Left cardiac atrium (tissue), 4 donors: ENCODE measurements around the gene LRCH1. TPM values are rescaled to one million over a fixed set of nuclear protein-coding genes. Genes with fewer than 3 reads are reported as not detected.

Experiments used
- ATAC-seq, 2 donors: fragments of 200-7000 bp; cut with Tn5 transposase; one replicate each; pipeline ENCODE4 v1.9.1; 2020; ENCODE audit warnings: mild to moderate bottlenecking in 2 of 2, moderate library complexity in 2 of 2
- DNase-seq: peaks from one replicate; pipeline ENCODE4 v3.0.0-alpha.2; 2020
- intact Hi-C, 2 donors: fragments of 100-400 bp; cut with DNase I; formaldehyde crosslinking; loops; one replicate each; pipeline versions ENCODE4 v1.14.1 to v1.15.1; 2022 to 2023
- total RNA-seq, 2 donors: library from RNA; stranded (reverse); fragmentation: NEBNext Ultra II Directional; extraction: Animal tissue kit (Norgen Biotek cat#: 25700); gene quantifications; one replicate each; pipeline ENCODE4 v1.2.1, GENCODE V29; 2021
- donor health status: DM: no; HTN: yes; CAD: no.
- donor health status: DM: no; HTN: yes; CAD: no; lungs with severe emphysema.
- donor health status: DM: yes; HTN: yes; CAD: no.
- donor health status: Dilated cardiomyopathy.

LRCH1 gene
- total RNA-seq, 2 donors from 2014 or later = 10.8 to 13.7 TPM

DNA sequence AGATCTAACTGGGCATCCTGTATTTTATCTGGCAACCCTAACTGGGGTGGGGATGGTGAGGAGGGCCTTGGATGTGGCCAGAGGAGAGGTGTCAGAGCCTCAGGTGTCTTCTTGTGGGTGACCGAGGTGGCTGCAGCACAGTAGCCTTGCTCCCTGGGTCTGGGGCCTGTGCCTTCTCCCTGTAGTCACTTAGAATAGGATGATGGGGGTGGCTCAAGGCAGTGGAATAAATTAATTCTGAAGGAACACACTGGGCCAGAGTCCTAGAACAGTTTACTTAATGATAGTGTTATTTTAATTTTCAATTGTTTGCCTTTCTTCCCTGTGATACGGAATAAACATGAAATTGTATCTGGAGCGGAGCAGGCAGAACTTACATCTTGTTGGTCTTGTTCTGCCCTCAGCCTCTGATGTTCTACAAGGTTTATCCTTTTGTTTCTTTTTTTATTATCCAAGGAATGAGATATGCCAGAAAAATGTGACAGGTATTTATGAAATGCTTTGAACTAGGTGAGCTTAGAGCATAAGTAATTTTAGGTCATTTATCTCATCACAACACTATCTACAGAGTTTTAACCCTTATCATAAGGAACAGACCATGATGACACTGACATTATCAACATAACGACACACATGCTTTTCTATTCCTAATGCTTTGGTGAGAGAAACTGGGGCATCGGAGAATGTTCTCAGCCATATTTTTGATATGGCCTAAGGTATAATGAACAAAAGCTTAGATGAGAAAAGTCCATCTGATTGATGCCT lies 51.4 kb downstream of the LRCH1 start:
- ATAC-seq (peak in 1 of 2 donors; percentile 16), DNase-seq (no peak)
- intact Hi-C loops = loop anchor here (10.0 kb wide), 2 partner anchors 50 to 60 kb away; partner anchors contain the start of gene LRCH1 (in 2 of the 2)

DNA sequence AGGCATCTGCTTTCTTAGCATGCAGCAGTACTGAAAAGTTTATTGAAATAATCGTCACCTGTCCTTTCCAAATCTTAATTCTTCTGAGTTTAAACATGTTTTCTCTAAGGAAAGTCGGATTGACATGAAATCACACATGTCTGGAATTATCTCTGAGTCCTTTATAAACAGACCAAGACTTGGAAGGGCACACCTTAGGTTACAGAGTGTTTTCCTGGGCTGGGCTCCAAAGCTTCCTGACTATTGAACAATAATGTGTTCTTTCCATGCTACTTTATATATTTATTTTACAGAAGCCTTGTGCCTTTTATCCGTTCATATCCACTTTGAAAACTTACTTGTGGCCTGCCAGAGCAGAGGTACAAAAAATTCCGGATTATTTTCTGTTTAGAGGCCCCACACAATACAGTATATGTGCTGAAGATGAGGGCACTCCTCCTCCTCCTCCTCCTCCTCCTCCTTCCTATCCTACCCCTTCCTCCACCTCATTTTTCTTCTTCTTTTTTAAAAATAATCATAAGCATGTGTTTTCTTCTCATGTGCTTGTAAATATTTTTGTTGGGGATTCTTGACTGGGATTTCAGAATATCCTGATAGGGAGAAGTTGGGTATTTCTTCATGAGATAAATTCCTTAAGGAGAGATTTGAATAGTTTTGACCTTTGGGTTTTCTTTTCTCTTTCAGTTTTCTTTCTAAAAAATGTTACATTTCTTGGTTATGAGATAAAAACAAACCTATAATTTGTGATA lies 52.3 kb downstream of the LRCH1 start:
- ATAC-seq (peak in 1 of 2 donors; percentile 54), DNase-seq (peak; percentile 52)
- intact Hi-C loops = loop anchor here (10.0 kb wide), 2 partner anchors 50 to 60 kb away; partner anchors contain the start of gene LRCH1 (in 2 of the 2)

DNA sequence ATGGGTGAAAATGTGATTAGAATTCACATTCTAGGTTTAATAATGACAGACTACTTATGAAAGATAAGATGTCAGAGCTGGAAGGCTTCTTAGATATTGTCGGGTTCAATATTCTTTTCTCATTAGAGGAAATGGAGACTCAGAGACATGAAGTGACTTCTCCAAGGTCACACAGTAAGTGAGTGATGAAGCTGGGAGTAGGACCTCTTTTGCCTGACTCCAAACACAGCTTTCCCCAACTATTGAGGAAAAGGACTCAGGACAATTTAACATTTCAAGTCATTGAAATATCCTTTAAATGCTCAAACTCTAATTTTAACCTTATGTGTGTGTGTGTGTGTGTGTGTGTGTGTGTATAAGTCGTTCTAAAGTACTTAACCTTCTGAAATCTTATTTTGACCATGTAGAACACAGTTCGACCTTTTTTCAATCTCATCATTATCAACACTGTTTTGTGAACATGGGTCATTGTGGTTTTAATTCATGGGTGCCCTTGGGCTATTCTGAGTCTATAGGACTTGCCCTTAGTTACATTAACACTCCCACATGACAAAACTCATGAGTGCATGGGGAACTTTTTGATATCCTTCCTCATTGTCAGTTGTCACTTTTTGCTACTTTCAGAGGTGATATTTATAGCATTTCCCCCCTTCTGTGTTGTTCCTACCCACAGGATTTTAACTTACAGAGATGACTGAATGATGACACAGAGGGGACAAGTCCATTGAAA lies 53.0 kb downstream of the LRCH1 start:
- DNase-seq (no peak), ATAC-seq (no peak)
- intact Hi-C loops = loop anchor here (10.0 kb wide), 2 partner anchors 51 to 59 kb away; partner anchors contain the start of gene LRCH1 (in 2 of the 2)

DNA sequence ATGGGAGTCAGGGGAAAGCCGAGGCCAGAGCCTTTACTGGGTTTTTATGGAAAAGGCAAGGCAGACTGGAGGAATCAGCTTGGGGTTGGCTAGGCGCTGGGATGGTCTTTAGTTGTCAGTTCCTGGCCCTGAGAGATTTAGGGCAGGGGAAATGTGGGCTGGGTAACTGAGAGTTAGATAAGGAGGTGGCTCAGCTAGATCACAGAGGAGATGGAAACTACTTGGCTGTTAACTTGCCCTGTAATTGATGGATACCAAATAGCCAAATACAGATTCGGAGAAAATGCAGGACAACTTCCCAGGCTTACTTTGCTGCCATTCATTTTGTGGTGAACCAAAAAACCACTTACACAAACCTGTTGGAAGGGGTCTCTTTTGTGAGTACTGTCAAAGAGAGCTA lies 54.0 kb downstream of the LRCH1 start:
- intact Hi-C loops = loop anchor here (10.0 kb wide), 2 partner anchors 52 to 58 kb away; partner anchors contain the start of gene LRCH1 (in 2 of the 2)
- no peak for ATAC-seq
- no peak for DNase-seq

DNA sequence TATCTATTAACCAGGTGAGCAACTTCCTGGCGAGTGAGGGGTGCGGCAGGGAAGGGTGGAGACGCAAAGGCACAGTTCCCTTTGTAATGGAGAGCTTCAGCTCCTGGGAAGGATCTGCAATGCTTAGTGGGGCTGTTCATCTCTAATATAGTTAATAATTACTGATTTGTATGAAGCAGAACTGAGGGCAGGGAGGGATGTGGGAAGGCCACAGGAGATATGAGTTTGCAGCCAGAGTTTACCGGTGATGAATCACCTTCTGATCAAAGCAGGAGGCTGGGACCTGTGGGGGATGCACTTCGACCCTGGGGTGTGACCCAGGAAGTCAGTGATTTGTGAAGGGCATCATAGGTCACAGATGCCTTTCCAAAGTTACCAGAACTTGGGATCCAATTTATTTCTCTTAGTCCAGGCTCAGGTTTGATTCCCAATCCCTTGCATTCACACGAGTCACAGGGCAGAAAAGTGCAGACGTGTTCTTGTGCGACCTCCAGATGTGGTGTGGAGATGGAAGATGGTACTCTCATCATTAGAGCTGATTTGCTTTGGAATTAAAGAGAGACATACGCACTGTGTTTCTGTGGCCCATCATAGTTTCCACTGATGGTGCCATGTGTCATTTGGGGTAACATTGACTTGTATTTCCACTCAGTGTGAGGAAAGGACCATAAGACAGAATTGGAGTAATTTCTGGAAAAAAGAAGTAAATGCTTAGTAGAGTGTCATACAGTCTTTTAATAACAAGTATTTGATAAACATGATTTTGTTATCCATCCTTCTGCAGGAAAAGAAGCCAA lies 55.0 kb downstream of the LRCH1 start:
- DNase-seq (no peak), ATAC-seq (no peak)
- intact Hi-C loops = loop anchor here (10.0 kb wide), 2 partner anchors 53 to 57 kb away; partner anchors contain the start of gene LRCH1 (in 2 of the 2)

DNA sequence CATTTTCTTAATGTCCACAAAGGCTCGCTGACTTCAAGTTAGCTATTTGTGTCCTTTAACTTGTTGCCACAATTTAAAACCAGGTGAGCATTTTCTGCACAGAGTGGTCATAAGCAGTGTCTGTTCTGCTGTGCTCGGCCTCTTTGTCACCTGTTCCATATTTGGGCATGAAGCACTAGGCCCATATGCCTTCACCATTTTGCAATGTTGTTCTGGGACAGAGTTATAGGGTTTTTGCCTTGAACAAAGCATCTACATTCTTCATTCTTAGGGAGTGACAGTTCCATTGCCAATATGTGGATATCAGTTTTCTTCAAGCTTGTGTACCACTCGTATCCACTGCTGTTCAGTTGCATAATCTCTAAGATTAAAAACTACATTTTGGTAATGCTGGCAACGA lies 56.1 kb downstream of the LRCH1 start:
- no peak for ATAC-seq
- no peak for DNase-seq
- intact Hi-C loops = loop anchor here (10.0 kb wide), 2 partner anchors 54 to 56 kb away; partner anchors contain the start of gene LRCH1 (in 2 of the 2)

DNA sequence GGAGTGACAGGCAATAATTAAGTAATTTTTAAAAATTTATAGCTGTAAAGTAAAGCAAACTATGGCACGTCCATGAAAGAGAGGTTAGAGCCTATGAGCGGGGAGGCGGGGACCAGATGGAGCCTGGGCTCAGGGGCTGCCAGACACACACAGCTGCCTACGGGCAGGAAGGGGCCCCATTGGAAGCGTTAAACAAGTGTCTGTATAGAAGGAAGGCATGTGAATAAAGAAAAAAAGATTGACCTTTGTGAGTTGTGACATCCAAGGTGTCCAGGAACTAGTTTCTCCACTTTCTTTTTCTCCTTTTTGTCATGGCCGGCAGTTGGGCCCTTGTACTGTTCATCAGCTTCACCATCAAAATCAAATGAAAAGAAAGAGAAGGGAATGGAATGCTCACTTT lies 56.8 kb downstream of the LRCH1 start:
- DNase-seq = no peak
- ATAC-seq = no peak
- intact Hi-C loops = loop anchor here (10.0 kb wide), 2 partner anchors 55 kb away; partner anchors contain the start of gene LRCH1 (in 2 of the 2)

DNA sequence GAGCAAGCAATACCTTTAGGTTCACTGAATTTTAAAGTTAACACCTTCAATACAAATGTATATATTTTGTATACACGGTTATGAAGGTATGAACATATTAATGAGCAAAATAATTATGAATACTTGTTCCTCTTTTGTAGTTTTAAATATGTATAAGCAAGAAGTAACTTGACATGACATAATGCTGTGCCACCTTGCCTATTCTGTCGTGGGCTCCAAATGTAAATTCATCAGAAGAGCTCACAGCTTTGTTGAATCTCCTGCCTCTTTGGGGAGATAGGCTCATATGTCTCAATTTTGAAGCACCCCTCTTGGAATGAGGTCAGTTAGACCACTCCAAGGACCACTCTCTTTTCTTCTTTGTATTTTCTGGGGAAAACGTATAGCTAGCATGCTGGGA lies 59.3 kb downstream of the LRCH1 start:
- no peak for ATAC-seq
- intact Hi-C loops = no loop called here

DNA sequence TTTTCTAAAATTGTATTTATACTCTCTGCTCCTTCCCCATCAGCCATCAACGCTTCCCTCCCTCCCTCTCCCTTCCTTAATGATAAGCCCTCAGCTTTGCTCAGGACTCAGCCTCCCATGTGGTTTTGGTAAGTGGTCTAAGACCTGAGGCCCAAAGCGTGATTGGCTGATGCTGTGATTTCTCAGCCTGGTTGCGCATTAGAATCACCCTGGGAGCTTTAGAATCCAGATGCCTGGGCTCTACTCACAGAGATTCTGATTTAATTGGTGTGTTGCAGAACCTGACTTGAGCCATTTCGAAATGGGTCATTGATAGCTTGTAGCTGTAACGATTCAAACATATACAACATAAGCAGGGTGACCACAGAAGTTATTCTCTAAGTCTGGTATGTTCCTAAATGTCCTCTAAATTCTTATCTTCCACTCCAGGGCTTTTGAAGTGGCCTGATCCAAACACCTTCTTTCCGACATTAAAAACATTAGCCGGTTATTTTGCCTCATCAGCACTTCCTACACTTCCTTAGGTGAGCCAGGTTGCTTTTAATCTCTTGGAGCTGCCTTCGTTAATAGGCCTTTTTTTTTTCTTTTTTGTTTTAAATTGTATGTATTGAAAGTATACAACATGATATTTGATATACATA lies 60.6 kb downstream of the LRCH1 start:
- intact Hi-C loops = no loop called here
- ATAC-seq (no peak), DNase-seq (no peak)

More for the DNA sequence above, 59.3 kb downstream of the LRCH1 start:
- DNase-seq = no peak

DNA sequence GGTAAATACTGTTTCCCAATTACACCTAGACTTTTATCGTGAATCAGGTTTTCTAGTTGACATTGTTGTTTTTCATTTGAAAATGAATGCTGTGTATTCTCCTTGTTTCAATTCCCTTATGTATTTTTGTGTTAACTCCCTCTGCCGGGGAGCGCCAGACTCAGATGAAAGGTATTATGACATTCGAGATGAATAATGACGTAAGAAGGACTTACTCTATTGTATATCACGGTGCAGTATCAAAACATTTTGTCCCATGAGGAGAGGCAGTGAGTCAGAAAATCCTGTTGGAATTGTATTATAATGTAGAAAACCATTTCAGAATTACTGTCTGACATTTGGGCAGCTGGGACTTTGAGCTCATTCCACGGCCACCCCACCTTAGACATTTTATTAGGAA lies 61.6 kb downstream of the LRCH1 start:
- ATAC-seq (no peak), DNase-seq (no peak)
- intact Hi-C loops = no loop called here

DNA sequence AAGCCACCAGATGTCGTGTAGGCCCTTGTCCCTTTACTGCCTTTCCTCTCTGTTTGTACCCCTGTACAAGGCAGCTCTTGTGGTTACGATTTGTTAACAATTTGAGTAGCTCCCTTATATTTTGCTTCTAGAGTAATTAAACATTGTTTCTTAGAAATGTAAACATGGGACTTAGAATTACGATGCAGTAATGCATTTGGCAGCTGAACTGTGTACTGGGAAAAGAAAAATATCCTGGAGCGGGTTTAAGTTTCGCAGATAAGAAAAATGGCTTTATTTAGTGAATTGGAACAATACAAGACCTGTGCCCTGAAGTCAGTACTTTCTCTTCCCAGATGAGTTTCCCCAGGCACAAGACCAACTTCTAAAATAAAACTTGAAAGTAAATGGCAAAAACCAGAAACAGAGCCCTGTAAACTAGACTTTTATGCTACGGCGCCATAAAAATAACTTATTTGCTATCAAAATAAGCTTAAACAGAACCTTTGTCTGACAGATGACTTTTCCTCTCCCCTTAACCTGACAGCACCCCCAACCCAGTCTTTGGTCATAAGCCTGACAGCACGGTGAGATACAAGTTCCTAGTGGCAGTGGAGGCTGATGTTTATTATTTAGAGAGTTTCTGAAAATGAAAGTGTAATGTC lies 63.0 kb downstream of the LRCH1 start:
- DNase-seq (no peak), ATAC-seq (peak; percentile 32 to 46)
- intact Hi-C loops = no loop called here

DNA sequence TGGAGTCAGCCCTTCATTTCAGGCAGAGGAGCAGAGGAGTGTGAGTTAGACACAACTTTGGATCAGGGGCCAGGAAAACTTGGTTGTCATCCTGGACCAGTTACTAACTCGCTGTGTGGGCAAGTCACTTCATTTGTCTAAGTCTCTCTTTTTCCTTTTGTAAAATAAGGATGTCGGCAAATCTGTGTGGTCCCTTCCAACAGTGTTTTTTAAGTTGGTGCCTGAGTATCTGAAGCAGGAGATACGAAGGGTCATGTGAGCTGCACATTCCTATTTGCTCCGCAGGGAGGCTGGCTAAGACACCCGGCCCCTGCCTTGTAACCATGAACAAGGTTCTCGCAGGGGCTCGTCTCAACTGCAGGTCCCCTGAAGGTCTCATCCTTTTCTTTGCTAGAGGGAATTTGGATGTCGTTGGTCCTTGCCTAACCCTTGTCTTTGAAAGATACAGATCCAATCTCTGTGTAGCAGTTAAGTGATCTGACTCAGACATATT lies 64.3 kb downstream of the LRCH1 start:
- DNase-seq (no peak), ATAC-seq (peak in 1 of 2 donors; percentile 38)
- intact Hi-C loops = no loop called here

DNA sequence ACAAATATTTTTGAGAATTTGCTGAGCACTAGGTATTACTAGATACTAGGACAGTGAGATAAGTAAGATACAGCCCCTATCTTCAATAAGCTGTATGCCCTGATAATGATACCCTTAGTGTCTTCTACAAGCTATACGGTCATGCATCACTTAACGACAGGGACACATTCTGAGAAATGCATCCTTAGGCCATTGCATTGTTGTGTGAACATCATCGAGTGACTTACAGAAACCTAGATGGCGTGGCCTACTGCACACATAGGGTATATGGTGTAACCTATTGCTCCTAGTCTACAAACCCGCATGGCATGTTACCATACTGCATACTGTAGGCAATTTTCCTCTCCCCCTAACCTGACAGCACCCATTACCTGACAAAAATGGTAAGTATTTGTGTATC lies 64.9 kb downstream of the LRCH1 start:
- ATAC-seq (no peak), DNase-seq (no peak)
- intact Hi-C loops = no loop called here

DNA sequence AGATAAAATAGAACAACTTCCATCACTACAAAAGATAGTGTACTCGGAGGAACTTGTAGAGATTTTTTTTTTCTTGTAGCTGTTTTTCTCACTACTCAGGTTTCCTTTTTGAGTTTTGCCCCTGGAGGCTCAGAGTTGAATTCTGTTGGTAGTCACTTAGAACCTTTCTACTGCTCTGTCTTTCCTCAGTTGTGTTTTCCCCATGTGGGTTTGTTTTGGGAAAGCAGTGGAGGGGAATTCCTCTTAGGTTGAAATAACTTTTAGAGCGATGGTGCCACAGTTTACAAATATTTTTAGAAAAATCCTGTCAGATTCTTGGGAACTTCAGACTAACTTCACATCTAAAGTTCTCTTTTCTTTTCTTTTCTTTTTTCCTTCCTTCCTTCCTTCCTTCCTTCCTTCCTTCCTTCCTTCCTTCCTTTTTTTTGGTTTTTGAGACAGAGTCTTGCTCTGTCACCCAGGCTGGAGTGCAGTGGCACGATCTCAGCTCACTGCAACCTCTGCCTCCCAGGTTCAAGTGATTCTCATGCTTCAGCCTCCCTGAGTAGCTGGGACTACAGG lies 65.8 kb downstream of the LRCH1 start:
- ATAC-seq = no peak
- intact Hi-C loops = no loop called here
- no peak for DNase-seq

DNA sequence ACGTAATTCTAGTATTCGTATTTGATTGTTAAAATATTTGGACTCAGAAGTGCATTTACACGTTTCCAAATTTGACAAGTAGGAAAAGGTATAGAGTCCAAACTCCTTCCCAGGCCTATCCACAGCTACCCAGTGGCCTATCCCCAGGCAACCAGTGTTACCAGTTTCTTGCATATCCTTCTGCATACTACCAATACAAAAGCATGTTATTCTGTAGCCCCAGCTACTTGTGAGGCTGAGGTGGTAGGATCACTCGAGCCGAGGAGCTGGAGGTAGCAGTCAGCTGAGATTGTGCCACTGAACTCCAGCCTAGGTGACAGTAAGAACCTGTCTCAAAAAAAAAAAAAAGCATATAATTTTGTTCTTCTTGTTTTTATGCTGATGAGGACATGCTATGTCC lies 67.1 kb downstream of the LRCH1 start:
- intact Hi-C loops = no loop called here
- ATAC-seq (no peak), DNase-seq (no peak)

DNA sequence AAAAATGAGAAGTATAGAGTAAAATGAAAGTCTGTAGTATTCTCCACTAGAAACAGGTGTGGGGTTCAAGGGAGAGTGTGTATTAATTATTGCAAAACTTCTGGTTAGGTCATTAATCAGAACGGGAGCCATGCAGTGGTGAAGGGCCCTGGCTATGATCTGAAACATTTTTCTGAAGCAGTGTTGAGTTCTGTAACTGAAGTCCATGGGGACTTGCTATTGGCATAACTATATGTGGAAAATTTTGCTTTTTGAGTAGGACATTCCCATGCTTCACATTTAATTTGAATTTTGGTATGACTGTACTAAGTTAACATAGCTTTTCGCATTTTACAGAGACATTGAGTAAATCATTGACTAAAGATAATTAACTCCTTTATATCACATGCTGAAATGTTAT lies 67.5 kb downstream of the LRCH1 start:
- intact Hi-C loops = no loop called here
- peak in 1 of 2 donors; percentile 34 for ATAC-seq
- no peak for DNase-seq

DNA sequence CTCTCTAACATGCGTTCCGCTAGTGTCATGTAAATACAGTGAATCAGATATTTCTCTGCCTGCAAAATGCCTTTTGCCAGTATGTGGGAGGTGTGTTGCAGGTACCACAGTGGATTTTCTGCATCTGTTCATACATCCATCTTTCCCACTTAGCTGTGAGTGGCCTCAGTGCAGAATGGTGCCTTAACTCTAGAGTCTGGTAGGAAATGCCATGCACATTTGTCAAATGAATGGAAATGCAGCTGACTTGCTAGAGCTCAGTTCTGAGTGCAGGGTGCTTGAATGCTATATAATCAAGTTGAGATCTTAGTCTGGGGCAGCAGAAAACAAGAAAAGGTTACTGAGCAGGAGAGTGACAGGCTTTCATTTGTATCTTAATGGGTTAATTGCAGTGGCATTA lies 68.2 kb downstream of the LRCH1 start:
- DNase-seq = no peak
- ATAC-seq = no peak
- intact Hi-C loops = no loop called here
